ENCODE results near the gene CCDC57. TPM values are rescaled to one million over a fixed set of nuclear protein-coding genes. Genes with fewer than 3 reads are reported as not detected.
A peak's percentile ranks its signal among the peaks of the same experiment; 100 is the strongest.

CCDC57 gene
- total RNA-seq, 1 donor from 2014 or later, result 37.2 TPM

- no peak for DNase-seq (ENCODE audit: low spot score)
- H3K4me3 Mint-ChIP-seq (ENCODE audit: unreplicated experiment), result no peak overlapping the region
- H3K27ac Mint-ChIP-seq (ENCODE audit: unreplicated experiment), result peak overlapping the region; percentile 24
- H3K4me1 Mint-ChIP-seq (ENCODE audit: unreplicated experiment), result no peaks in the 10 kb centered on the region
- no peaks in the 10 kb centered on the region for H3K9me3 Mint-ChIP-seq (ENCODE audit: unreplicated experiment)
- TF ChIP-seq CTCF (IDR thresholded peaks at IDR 0.05; ENCODE audit: unreplicated experiment), result no peak
- peaks cover 4% of the 10 kb centered on the region for H3K36me3 Mint-ChIP-seq (ENCODE audit: low read depth, unreplicated experiment)
- peaks cover 2% of the 10 kb centered on the region for H3K27me3 Mint-ChIP-seq (ENCODE audit: unreplicated experiment)
These were observed 128.9 kb downstream of the CCDC57 start for GRCh38 chr17:82083533-82084359.

- no peak for DNase-seq (ENCODE audit: low spot score)
- Mint-ChIP-seq H3K27me3 (ENCODE audit: unreplicated experiment) (peaks cover 2% of the 10 kb centered on the region), H3K36me3 (ENCODE audit: low read depth, unreplicated experiment) (peaks cover 4% of the 10 kb centered on the region), H3K9me3 (ENCODE audit: unreplicated experiment) (no peaks in the 10 kb centered on the region), H3K4me3 (ENCODE audit: unreplicated experiment) (no peak overlapping the region), H3K27ac (ENCODE audit: unreplicated experiment) (no peak overlapping the region), H3K4me1 (ENCODE audit: unreplicated experiment) (no peaks in the 10 kb centered on the region)
- TF ChIP-seq CTCF (IDR thresholded peaks at IDR 0.05; ENCODE audit: unreplicated experiment), result no peak
These were observed 129.6 kb downstream of the CCDC57 start for GRCh38 chr17:82083009-82083408.

- Mint-ChIP-seq H3K27me3 (ENCODE audit: unreplicated experiment) (peaks cover 2% of the 10 kb centered on the region), H3K36me3 (ENCODE audit: low read depth, unreplicated experiment) (peaks cover 4% of the 10 kb centered on the region), H3K27ac (ENCODE audit: unreplicated experiment) (no peak overlapping the region), H3K9me3 (ENCODE audit: unreplicated experiment) (no peaks in the 10 kb centered on the region), H3K4me3 (ENCODE audit: unreplicated experiment) (no peak overlapping the region), H3K4me1 (ENCODE audit: unreplicated experiment) (no peaks in the 10 kb centered on the region)
- no peak for DNase-seq (ENCODE audit: low spot score)
- TF ChIP-seq CTCF (IDR thresholded peaks at IDR 0.05; ENCODE audit: unreplicated experiment), result no peak
These were observed 130.2 kb downstream of the CCDC57 start for GRCh38 chr17:82082456-82082855.

GRCh38 chr17:82081966-82082365, 130.7 kb downstream of the CCDC57 start:
- peaks cover 4% of the 10 kb centered on the region for H3K36me3 Mint-ChIP-seq (ENCODE audit: low read depth, unreplicated experiment)
- TF ChIP-seq CTCF (IDR thresholded peaks at IDR 0.05; ENCODE audit: unreplicated experiment), result no peak
- no peak overlapping the region for H3K4me3 Mint-ChIP-seq (ENCODE audit: unreplicated experiment)
- H3K27ac Mint-ChIP-seq (ENCODE audit: unreplicated experiment), result no peak overlapping the region
- H3K9me3 Mint-ChIP-seq (ENCODE audit: unreplicated experiment), result no peaks in the 10 kb centered on the region
- H3K4me1 Mint-ChIP-seq (ENCODE audit: unreplicated experiment), result no peaks in the 10 kb centered on the region
- no peak for DNase-seq (ENCODE audit: low spot score)
- H3K27me3 Mint-ChIP-seq (ENCODE audit: unreplicated experiment), result peaks cover 2% of the 10 kb centered on the region

GRCh38 chr17:82081546-82081945, 131.1 kb downstream of the CCDC57 start:
- peaks cover 2% of the 10 kb centered on the region for H3K27me3 Mint-ChIP-seq (ENCODE audit: unreplicated experiment)
- DNase-seq (ENCODE audit: low spot score), result no peak
- H3K36me3 Mint-ChIP-seq (ENCODE audit: low read depth, unreplicated experiment), result peaks cover 4% of the 10 kb centered on the region
- no peak overlapping the region for H3K4me3 Mint-ChIP-seq (ENCODE audit: unreplicated experiment)
- TF ChIP-seq CTCF (IDR thresholded peaks at IDR 0.05; ENCODE audit: unreplicated experiment), result no peak
- H3K27ac Mint-ChIP-seq (ENCODE audit: unreplicated experiment), result no peak overlapping the region
- no peaks in the 10 kb centered on the region for H3K4me1 Mint-ChIP-seq (ENCODE audit: unreplicated experiment)
- no peaks in the 10 kb centered on the region for H3K9me3 Mint-ChIP-seq (ENCODE audit: unreplicated experiment)

All from endothelial cell (in vitro differentiated cells).